CD8-positive, alpha-beta memory T cell (primary cell): Measurements from ENCODE around the gene ICA1. TPM values are rescaled to one million over a fixed set of nuclear protein-coding genes. Genes with fewer than 3 reads are reported as not detected.

ENCODE experiments used
- CTCF ChIA-PET: fragments of 350-600 bp; sonication (Branson Sonifier 250); formaldehyde crosslinking; loops from one replicate; lab custom pipeline; 2021; ENCODE audit warnings: antibody characterized with exemption; lab: Charles Lee
- POLR2A ChIA-PET: fragments of 350-600 bp; sonication (Branson Sonifier 250); formaldehyde crosslinking; loops from one replicate; lab custom pipeline; 2021; ENCODE audit warnings: antibody characterized with exemption; lab: Charles Lee
- DNase-seq, 5 donors: peaks; one replicate each; pipeline versions ENCODE4 v3.0.0 to v3.0.0-alpha.2; 2020 to 2022; ENCODE audit warnings: mixed read lengths in 1 of 5
- H3K27ac ChIP-seq: one replicate; pipeline ENCODE4 v1.7.0; 2013; ENCODE audit warnings: low read depth, mild to moderate bottlenecking, low read length, moderate library complexity
- H3K27me3 ChIP-seq: 2 replicates; pipeline ENCODE4 v1.7.0; 2013; ENCODE audit warnings: low read length, mild to moderate bottlenecking; ENCODE audit not compliant: insufficient read depth, poor library complexity, severe bottlenecking
- H3K36me3 ChIP-seq: 2 replicates; pipeline ENCODE4 v1.7.0; 2013; ENCODE audit warnings: mild to moderate bottlenecking, low read length, moderate library complexity; ENCODE audit not compliant: insufficient read depth
- H3K4me1 ChIP-seq: 2 replicates; pipeline ENCODE4 v1.7.0; 2013; ENCODE audit warnings: mild to moderate bottlenecking, low read length, moderate library complexity; ENCODE audit not compliant: insufficient read depth
- H3K4me3 ChIP-seq: 2 replicates; pipeline ENCODE4 v1.7.0; 2013; ENCODE audit warnings: mild to moderate bottlenecking, low read length
- H3K9me3 ChIP-seq: 2 replicates; pipeline ENCODE4 v1.7.0; 2013; ENCODE audit warnings: mild to moderate bottlenecking, low read length
- H3K27ac Mint-ChIP-seq, 8 donors: one replicate each; pipeline ENCODE4 v1.8.0; 2020 to 2021; ENCODE audit warnings: mixed read lengths in 8 of 8, mild to moderate bottlenecking in 6 of 8, inconsistent platforms in 3 of 8, moderate library complexity in 3 of 8
- H3K27me3 Mint-ChIP-seq, 2 donors: one replicate each; pipeline ENCODE4 v1.8.0; 2020 to 2021; ENCODE audit warnings: mixed read lengths in 2 of 2, mild to moderate bottlenecking in 1 of 2, moderate library complexity in 1 of 2
- H3K36me3 Mint-ChIP-seq, 3 donors: one replicate each; pipeline ENCODE4 v1.8.0; 2020 to 2021; ENCODE audit warnings: mixed read lengths in 3 of 3, inconsistent platforms in 1 of 3, mild to moderate bottlenecking in 1 of 3
- H3K4me1 Mint-ChIP-seq, 3 donors: one replicate each; pipeline ENCODE4 v1.8.0; 2020 to 2021; ENCODE audit warnings: mixed read lengths in 3 of 3, inconsistent platforms in 1 of 3, mild to moderate bottlenecking in 1 of 3
- H3K4me3 Mint-ChIP-seq, 7 donors: one replicate each; pipeline ENCODE4 v1.8.0; 2020 to 2021; ENCODE audit warnings: mixed read lengths in 7 of 7, mild to moderate bottlenecking in 6 of 7, moderate library complexity in 4 of 7, inconsistent platforms in 2 of 7
- H3K9me3 Mint-ChIP-seq, 5 donors: one replicate each; pipeline ENCODE4 v1.8.0; 2020 to 2022; ENCODE audit warnings: mixed read lengths in 5 of 5, mild to moderate bottlenecking in 3 of 5, moderate library complexity in 2 of 5, inconsistent platforms in 1 of 5
- polyA plus RNA-seq: library from polyadenylated mRNA; unstranded; fragments of 300-500 nt; fragmentation: Illumina TruSeq; gene quantifications from one replicate; pipeline ENCODE4 v1.2.3, GENCODE V29; 2021
- total RNA-seq, 2 experiments: library from RNA; stranded (reverse); gene quantifications; one replicate each; pipeline ENCODE4 v1.2.3, GENCODE V29; 2021

ICA1 gene
- total and polyA plus RNA-seq, 3 experiments from 2014 or later: 0.33 to 3.3 (median 0.46) TPM

DNA sequence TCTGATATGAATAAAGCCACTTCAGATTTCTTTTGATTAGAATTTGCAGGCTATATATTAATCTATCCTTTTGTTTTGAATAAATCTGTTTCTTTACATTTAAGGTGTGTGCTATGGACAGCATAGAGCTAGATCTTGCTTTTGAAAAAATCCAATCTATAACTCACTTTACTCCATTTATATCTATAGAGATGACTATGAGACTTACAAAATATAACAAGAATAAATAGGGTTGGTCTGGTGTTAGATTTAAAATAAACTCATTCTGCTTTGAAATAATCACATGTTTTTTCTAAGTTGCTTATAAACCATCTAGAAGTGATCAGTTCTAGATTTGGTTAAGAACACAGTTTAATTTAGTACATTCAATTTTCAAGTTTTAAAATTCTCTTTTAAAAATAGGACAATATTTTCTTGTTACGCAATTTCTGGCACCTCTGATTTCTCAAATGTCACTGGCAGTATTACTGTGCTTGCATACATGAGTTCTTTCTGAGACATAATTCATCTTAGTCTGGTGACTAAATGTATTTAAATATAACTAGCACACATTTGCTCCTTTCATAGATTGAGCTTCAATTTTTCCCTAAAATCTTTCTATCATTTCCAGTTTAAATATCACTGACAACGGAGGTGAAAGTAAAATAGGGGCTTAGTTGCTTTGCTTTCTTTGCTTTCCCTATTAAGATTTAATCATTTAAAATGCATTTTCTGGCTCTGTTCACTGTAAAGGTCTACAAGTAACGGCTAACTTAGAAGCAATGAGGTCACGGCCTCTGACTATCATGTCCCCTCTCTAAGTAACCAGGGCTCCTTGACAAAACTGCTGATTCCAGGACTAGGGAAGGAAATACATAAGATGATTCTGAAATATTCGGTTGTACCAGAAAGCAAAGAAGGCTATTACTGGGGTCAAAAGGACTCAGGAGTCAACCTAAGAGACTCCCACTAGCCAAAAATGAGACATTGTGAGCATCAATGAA, 89.3 kb downstream of the ICA1 start:
- Mint-ChIP-seq H3K9me3 (no peaks in the 10 kb centered on the region), H3K36me3 (no peaks in the 10 kb centered on the region), H3K4me3 (no peak overlapping the region), H3K4me1 (peaks cover 41 to 58% (median 46%) of the 10 kb centered on the region in 3 donors), H3K27ac (peak overlapping the region in 3 of 8 donors; percentile 29 to 33 (median 30)), H3K27me3 (no peaks in the 10 kb centered on the region)
- Histone ChIP-seq H3K4me3 (no peak overlapping the region), H3K36me3 (no peaks in the 10 kb centered on the region), H3K27ac (no peak overlapping the region), H3K9me3 (no peaks in the 10 kb centered on the region), H3K27me3 (no peaks in the 10 kb centered on the region), H3K4me1 (peaks cover 32% of the 10 kb centered on the region)
- DNase-seq: no peak
- ChIA-PET CTCF (interaction anchor here (1.0 kb wide), 1 partner anchor 47 kb away, joined by 3 read pairs; no protein-coding TSS in a partner anchor), POLR2A (no interaction called here)

DNA sequence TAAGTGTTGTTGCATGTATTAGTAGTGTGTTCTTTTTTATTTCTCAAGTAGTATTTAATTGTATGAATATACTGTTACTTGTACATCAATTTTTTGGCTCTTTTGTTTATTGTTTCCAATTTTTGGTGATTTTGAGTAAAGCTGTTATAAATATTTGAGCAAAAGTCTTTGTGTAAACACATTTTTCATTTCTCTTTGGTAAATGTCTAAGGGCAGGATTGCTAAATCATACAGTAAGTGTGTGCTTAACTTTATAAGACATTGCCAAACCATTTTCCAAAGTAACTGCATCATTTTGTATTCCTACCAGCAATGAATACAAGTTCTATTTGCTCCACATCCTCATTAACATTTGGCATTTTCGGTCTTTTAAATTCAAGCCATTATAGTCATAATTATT, 92.8 kb downstream of the ICA1 start:
- Mint-ChIP-seq H3K36me3 (no peaks in the 10 kb centered on the region), H3K4me1 (peaks cover 8 to 24% (median 11%) of the 10 kb centered on the region in 3 donors), H3K4me3 (no peak overlapping the region), H3K9me3 (no peaks in the 10 kb centered on the region), H3K27ac (no peak overlapping the region), H3K27me3 (no peaks in the 10 kb centered on the region)
- Histone ChIP-seq H3K9me3 (no peaks in the 10 kb centered on the region), H3K27me3 (no peaks in the 10 kb centered on the region), H3K27ac (no peak overlapping the region), H3K36me3 (no peaks in the 10 kb centered on the region), H3K4me3 (no peak overlapping the region), H3K4me1 (no peaks in the 10 kb centered on the region)
- DNase-seq: no peak
- CTCF ChIA-PET: interaction anchor here (1.4 kb wide), 1 partner anchor 21 kb away, joined by 5 read pairs; no protein-coding TSS in a partner anchor
- POLR2A ChIA-PET: interaction anchor here (0.6 kb wide), 1 partner anchor 9 kb away, joined by 4 read pairs; no protein-coding TSS in a partner anchor

DNA sequence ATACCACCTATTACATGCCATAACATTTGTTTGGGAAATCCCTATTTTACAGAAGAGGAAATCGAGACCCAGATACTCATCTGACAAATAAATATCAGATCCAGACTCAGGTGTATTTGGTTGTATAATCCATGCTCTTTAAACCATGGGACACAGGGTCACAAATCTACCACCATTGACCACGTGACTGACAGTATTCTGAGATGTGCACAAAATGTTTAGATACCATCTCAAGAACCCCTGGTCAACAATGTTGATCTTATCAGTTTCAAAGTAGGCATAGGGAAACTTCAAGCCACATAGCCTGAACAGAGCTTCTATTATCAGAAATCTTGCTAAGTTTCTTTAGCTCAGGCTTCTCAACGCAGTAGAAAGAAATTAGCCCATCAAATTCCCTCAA, 93.6 kb downstream of the ICA1 start:
- Histone ChIP-seq H3K4me1 (no peaks in the 10 kb centered on the region), H3K4me3 (no peak overlapping the region), H3K9me3 (no peaks in the 10 kb centered on the region), H3K36me3 (no peaks in the 10 kb centered on the region), H3K27ac (no peak overlapping the region), H3K27me3 (no peaks in the 10 kb centered on the region)
- H3K36me3 Mint-ChIP-seq: no peaks in the 10 kb centered on the region
- H3K27me3 Mint-ChIP-seq: no peaks in the 10 kb centered on the region
- H3K4me3 Mint-ChIP-seq: no peak overlapping the region
- H3K9me3 Mint-ChIP-seq: peaks cover 0 to 2% (median 0%) of the 10 kb centered on the region in 5 donors
- ChIA-PET POLR2A (interaction anchor here (0.7 kb wide), 1 partner anchor 8 kb away, joined by 3 read pairs; no protein-coding TSS in a partner anchor), CTCF (interaction anchor here (1.4 kb wide), 1 partner anchor 22 kb away, joined by 5 read pairs; no protein-coding TSS in a partner anchor)
- no peak overlapping the region for H3K27ac Mint-ChIP-seq
- DNase-seq: no peak
- peaks cover 1 to 15% (median 4%) of the 10 kb centered on the region in 3 donors for H3K4me1 Mint-ChIP-seq

DNA sequence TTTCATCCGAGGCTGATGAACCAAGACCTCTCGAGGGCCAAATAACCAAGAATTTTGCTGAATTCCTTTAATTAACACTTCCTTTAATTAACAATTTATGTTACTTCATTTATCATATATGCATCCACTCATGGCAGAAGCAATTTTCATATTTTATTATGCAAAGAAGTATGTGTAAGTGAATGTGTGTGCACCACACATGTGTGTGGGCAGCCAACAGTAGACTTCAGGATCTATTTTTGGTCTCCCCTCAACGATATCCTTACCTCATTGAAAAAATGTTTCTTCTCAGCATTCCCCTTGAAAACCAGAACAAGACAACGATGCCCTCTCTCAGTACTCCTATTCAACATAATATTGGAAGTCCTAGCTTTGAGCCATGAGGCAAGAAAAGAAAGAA, 96.8 kb downstream of the ICA1 start:
- H3K4me3 ChIP-seq: no peak overlapping the region
- DNase-seq: no peak
- no peaks in the 10 kb centered on the region for H3K4me1 ChIP-seq
- CTCF ChIA-PET: no interaction called here
- H3K9me3 ChIP-seq: no peaks in the 10 kb centered on the region
- no peaks in the 10 kb centered on the region for H3K27me3 ChIP-seq
- Mint-ChIP-seq H3K27me3 (no peaks in the 10 kb centered on the region), H3K27ac (no peak overlapping the region), H3K4me1 (peaks cover 0 to 11% (median 4%) of the 10 kb centered on the region in 3 donors), H3K4me3 (no peak overlapping the region), H3K36me3 (no peaks in the 10 kb centered on the region), H3K9me3 (peaks cover 0 to 2% (median 0%) of the 10 kb centered on the region in 5 donors)
- H3K36me3 ChIP-seq: no peaks in the 10 kb centered on the region
- H3K27ac ChIP-seq: no peak overlapping the region
- POLR2A ChIA-PET: no interaction called here

DNA sequence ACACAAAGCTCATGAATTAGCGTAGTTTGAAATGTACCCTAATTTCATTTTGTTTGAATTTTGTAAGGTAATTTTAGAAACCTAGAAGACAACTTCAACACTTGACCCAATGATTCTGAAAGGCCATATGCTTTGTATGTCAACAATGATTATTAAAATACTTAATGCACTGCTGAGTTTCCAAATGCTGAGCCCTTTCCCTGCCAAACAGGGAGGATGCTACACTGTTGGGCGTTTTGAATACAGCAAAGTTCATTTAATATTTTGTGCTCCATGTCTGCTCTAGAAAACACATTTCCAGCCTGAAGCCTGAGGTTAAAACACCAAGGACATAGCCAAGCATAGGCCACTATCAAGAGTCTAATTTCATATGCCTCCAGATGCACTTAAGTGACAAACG, 99.8 kb downstream of the ICA1 start:
- Histone ChIP-seq H3K36me3 (no peaks in the 10 kb centered on the region), H3K4me3 (no peak overlapping the region), H3K9me3 (no peaks in the 10 kb centered on the region), H3K4me1 (no peaks in the 10 kb centered on the region), H3K27me3 (no peaks in the 10 kb centered on the region), H3K27ac (no peak overlapping the region)
- Mint-ChIP-seq H3K4me3 (no peak overlapping the region), H3K36me3 (peaks cover 0 to 2% (median 0%) of the 10 kb centered on the region in 3 donors), H3K27me3 (no peaks in the 10 kb centered on the region), H3K9me3 (peaks cover 0 to 2% (median 0%) of the 10 kb centered on the region in 5 donors), H3K4me1 (no peaks in the 10 kb centered on the region), H3K27ac (no peak overlapping the region)
- CTCF ChIA-PET: interaction anchor here (1.5 to 1.7 kb wide), 2 partner anchors 14 to 37 kb away, joined by 3 to 5 read pairs; no protein-coding TSS in a partner anchor
- POLR2A ChIA-PET: no interaction called here
- DNase-seq: no peak

DNA sequence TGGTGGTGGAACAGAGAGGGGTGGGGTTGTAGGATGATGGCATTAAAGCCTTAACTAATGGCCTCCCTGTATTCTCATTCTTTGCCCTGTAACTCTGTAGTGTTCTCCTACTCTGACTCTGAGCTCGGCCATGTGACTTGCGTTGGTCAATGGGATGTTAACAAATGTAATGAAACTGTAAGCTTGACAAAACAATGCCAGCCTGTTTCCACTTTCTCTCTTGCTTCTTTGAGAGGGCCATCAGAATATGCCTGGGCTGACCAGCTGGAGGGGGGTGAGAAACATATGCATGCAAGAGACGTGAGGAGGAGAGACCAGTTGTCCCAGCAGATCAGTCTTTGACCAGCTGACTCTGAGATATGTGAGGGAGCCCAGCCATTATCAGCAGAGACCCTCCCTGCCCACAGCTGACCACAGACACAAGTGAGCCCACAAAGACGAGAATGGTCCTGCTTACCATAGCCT, 100.6 kb downstream of the ICA1 start:
- Mint-ChIP-seq H3K9me3 (peaks cover 0 to 2% (median 0%) of the 10 kb centered on the region in 5 donors), H3K27me3 (no peaks in the 10 kb centered on the region), H3K4me3 (no peak overlapping the region), H3K4me1 (no peaks in the 10 kb centered on the region), H3K27ac (peak overlapping the region in 1 of 8 donors; percentile 56), H3K36me3 (peaks cover 0 to 2% (median 0%) of the 10 kb centered on the region in 3 donors)
- Histone ChIP-seq H3K27ac (no peak overlapping the region), H3K4me1 (no peaks in the 10 kb centered on the region), H3K27me3 (no peaks in the 10 kb centered on the region), H3K36me3 (no peaks in the 10 kb centered on the region), H3K9me3 (no peaks in the 10 kb centered on the region), H3K4me3 (no peak overlapping the region)
- DNase-seq: no peak
- POLR2A ChIA-PET: no interaction called here
- CTCF ChIA-PET: interaction anchor here (1.7 kb wide), 1 partner anchor 36 kb away, joined by 5 read pairs; no protein-coding TSS in a partner anchor

DNA sequence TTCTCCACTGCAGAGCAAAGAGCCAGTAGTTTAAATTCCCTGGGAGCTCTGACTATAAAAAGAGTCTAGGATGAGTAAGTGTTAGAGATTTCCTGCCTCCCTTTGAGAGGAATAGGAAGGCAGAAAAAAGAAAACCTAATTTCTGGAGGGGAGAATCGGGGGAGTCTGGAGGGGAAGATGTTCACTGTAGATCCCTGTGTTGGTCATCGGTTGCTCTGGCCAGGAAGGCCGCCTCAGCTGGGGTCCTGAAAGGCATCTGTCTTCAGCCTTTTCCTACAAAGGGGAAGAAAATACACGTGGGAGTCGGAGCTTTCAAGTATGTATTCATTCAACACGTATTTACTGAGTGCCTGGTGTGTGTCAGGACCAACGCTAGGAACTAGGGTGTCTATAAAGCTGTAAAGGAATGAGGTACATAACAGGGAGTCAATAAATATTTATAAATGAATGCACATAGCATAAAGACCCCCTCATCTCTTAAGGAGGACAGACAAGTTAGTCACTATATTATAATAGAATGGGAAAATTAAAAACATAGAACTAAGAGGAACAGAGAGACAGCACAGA, 101.1 kb downstream of the ICA1 start:
- Mint-ChIP-seq H3K4me1 (no peaks in the 10 kb centered on the region), H3K27ac (peak overlapping the region in 1 of 8 donors; percentile 56), H3K27me3 (no peaks in the 10 kb centered on the region), H3K4me3 (no peak overlapping the region), H3K9me3 (peaks cover 0 to 2% (median 0%) of the 10 kb centered on the region in 5 donors), H3K36me3 (peaks cover 0 to 2% (median 0%) of the 10 kb centered on the region in 3 donors)
- no peaks in the 10 kb centered on the region for H3K36me3 ChIP-seq
- ChIA-PET POLR2A (no interaction called here), CTCF (no interaction called here)
- no peaks in the 10 kb centered on the region for H3K4me1 ChIP-seq
- no peaks in the 10 kb centered on the region for H3K9me3 ChIP-seq
- H3K27ac ChIP-seq: no peak overlapping the region
- H3K27me3 ChIP-seq: no peaks in the 10 kb centered on the region
- H3K4me3 ChIP-seq: no peak overlapping the region
- DNase-seq: no peak
